Putamen (tissue), 1 donor: ENCODE data around the gene STMND1.
"Not testable (repeated sequence)": the region's sequence is repeated elsewhere in the genome, so short reads cannot be mapped to it uniquely, and the experiment has no call there.

Experiments used
- DNase-seq: peaks from one replicate; pipeline ENCODE4 v3.0.0-alpha.2; 2016; ENCODE audit warnings: low spot score

STMND1 gene

GRCh38 chr6:17101422-17102257 is at the start of gene STMND1:
TSS of gene STMND1 (plus strand) at chr6:17102050. CDS start at chr6:17102258, 208 bp downstream.
- DNase-seq, result no peak

GRCh38 chr6:17054647-17055046 is 47.2 kb upstream of the STMND1 start:
- DNase-seq, result no peak

- peak; percentile 74 for DNase-seq
These were observed 44.5 kb upstream of the STMND1 start for GRCh38 chr6:17057322-17057721.

- DNase-seq, result no peak
These were observed 43.3 kb upstream of the STMND1 start for GRCh38 chr6:17058550-17058949.

- no peak for DNase-seq
These were observed 42.8 kb upstream of the STMND1 start for GRCh38 chr6:17059022-17059421.

- DNase-seq, result no peak
These were observed 42.0 kb upstream of the STMND1 start for GRCh38 chr6:17059850-17060249.

GRCh38 chr6:17061097-17061496 is 40.8 kb upstream of the STMND1 start:
- DNase-seq, result no peak

GRCh38 chr6:17062871-17063440 is 38.9 kb upstream of the STMND1 start:
- no peak for DNase-seq

- no peak for DNase-seq
These were observed 36.9 kb upstream of the STMND1 start for GRCh38 chr6:17064975-17065374.

- no peak for DNase-seq
These were observed 35.2 kb upstream of the STMND1 start for GRCh38 chr6:17066610-17067009.

GRCh38 chr6:17068972-17069371 is 32.9 kb upstream of the STMND1 start:
- not testable (repeated sequence) for DNase-seq

GRCh38 chr6:17070400-17070799 is 31.4 kb upstream of the STMND1 start:
- DNase-seq, result not testable (repeated sequence)

- not testable (repeated sequence) for DNase-seq
These were observed 28.3 kb upstream of the STMND1 start for GRCh38 chr6:17073596-17073995.

- DNase-seq, result no peak
These were observed 20.6 kb upstream of the STMND1 start for GRCh38 chr6:17081273-17081672.

GRCh38 chr6:17081860-17082508 is 19.9 kb upstream of the STMND1 start:
- DNase-seq, result peak; percentile 61

GRCh38 chr6:17083397-17083796 is 18.5 kb upstream of the STMND1 start:
- no peak for DNase-seq

- DNase-seq, result peak; percentile 77
These were observed 15.4 kb upstream of the STMND1 start for GRCh38 chr6:17086469-17086868.

GRCh38 chr6:17088091-17088611 is 13.7 kb upstream of the STMND1 start:
- DNase-seq, result no peak

GRCh38 chr6:17091122-17091521 is 10.7 kb upstream of the STMND1 start:
- DNase-seq, result no peak

GRCh38 chr6:17093686-17094085 is 8.2 kb upstream of the STMND1 start:
- no peak for DNase-seq

- DNase-seq, result no peak
These were observed 5.8 kb upstream of the STMND1 start for GRCh38 chr6:17096096-17096495.

- peak; percentile 83 for DNase-seq
These were observed 5.2 kb upstream of the STMND1 start for GRCh38 chr6:17096652-17097051.

- no peak for DNase-seq
These were observed 3.9 kb upstream of the STMND1 start for GRCh38 chr6:17097982-17098381.
